AG04449 (cell line): Measurements from ENCODE around the gene SDHAF3.

ENCODE experiments used
- CTCF ChIA-PET: fragments of 350-600 bp; formaldehyde crosslinking; extraction: SDS; loops from one replicate; lab custom pipeline; 2021; ENCODE audit warnings: antibody characterized with exemption; lab: Yijun Ruan, JAX
- POLR2A ChIA-PET: fragments of 400-600, 350-600 bp; formaldehyde crosslinking; extraction: SDS; loops from one replicate; lab custom pipeline; 2020; ENCODE audit warnings: antibody characterized with exemption, inconsistent platforms; lab: Yijun Ruan, JAX
- DNase-seq: peaks from one replicate; pipeline ENCODE4 v3.0.0-alpha.2; 2010; ENCODE audit warnings: low read depth, low spot score
- H3K4me3 ChIP-seq: 2 replicates; pipeline ENCODE4 v1.5.1; 2011; ENCODE audit warnings: low read depth, mild to moderate bottlenecking, control low read depth, low read length
- TF ChIP-seq, protein P1 (sequence below): IDR thresholded peaks from one replicate; pipeline ENCODE4 v1.5.1; 2011; ENCODE audit warnings: mild to moderate bottlenecking, moderate library complexity, low read length, control low read depth, inconsistent platforms; ENCODE audit not compliant: insufficient read depth; ENCODE audit errors: missing control alignments

The SDHAF3 gene

DNA sequence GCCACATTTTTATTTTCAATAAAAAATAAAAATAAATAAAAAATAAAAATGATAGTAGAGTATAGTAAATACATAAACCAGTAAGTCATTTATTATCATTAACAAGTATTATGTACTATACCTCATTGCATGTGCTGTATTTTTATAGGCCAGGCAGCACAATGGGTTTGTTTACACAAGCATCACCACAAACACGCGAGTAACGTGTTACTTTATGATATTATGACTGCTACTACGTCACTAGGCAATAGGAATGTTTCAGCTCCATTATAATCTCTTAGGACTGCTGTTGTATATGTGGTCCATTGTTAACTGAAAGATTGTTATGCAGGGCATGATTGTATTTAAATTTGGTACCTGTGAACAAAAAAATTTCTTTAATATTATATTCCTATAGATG is 20.8 kb upstream of the SDHAF3 start:
- TF ChIP-seq, protein P1, sequence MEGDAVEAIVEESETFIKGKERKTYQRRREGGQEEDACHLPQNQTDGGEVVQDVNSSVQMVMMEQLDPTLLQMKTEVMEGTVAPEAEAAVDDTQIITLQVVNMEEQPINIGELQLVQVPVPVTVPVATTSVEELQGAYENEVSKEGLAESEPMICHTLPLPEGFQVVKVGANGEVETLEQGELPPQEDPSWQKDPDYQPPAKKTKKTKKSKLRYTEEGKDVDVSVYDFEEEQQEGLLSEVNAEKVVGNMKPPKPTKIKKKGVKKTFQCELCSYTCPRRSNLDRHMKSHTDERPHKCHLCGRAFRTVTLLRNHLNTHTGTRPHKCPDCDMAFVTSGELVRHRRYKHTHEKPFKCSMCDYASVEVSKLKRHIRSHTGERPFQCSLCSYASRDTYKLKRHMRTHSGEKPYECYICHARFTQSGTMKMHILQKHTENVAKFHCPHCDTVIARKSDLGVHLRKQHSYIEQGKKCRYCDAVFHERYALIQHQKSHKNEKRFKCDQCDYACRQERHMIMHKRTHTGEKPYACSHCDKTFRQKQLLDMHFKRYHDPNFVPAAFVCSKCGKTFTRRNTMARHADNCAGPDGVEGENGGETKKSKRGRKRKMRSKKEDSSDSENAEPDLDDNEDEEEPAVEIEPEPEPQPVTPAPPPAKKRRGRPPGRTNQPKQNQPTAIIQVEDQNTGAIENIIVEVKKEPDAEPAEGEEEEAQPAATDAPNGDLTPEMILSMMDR, result no peak
- POLR2A ChIA-PET, result no interaction called here
- CTCF ChIA-PET, result no interaction called here

DNA sequence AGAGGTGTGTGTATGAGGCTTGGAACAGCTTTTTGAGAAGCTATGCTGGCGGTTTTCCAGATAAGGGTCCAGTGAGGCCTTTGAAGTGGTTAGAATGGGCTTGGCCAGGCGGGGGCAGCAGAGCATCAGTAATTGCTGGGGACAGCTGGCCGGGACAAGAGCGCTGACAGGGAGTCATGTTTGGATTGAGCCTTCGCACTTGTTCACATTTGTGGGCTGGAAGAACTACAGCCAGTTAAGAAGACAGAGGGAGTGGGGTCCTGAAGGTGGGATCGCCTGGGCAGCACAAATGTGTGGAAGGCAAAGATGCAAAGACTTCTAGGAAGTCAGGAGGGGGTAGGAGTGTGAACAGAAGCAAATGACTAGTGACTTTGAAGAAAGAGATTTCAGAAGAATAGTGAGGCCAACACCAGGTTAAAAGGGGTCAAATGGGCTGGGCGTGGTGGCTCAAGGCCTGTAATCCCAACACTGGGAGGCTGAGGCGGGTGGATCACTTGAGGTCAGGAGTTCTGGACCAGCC is 12.7 kb upstream of the SDHAF3 start:
- CTCF ChIA-PET, result interaction anchor here (0.7 to 3.7 kb wide), 10 partner anchors 8 to 740 kb away, joined by 3 to 41 read pairs (median 6); partner anchors contain the start of gene SDHAF3
- POLR2A ChIA-PET, result no interaction called here
- no peak for DNase-seq
- H3K4me3 ChIP-seq, result no peak overlapping the region
- TF ChIP-seq, protein P1, result peak; percentile 69

More for the DNA sequence above, 20.8 kb upstream of the SDHAF3 start:
- H3K4me3 ChIP-seq, result no peak overlapping the region
- DNase-seq, result no peak

DNA sequence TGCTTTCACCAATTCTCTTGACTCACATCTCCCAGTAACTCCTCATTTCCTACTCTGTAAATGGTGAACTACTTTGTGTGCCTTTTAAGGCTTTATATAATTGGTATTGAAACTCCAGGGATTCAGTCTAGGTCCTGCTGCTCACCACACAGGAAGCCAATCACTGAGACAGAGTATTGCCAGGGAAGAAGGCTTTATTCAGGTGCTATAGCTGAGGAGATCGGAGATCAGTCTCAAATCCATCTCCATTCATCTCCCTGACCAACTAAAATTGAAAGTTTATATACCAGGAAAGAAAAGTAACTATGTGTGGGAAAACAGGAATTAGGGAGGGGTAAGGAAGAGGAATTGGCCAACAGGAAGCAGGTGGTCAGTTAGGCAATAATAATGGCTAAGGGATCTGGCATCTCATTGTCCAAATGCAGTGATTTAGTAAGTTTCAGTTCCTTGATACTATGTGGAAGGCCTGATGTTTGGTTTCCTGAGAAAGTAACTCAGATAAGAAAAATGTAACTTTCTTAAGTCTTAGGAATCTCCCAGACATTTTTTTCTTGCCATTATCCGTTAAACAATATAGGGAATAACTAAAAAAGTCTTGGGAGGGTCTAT is 10.2 kb upstream of the SDHAF3 start:
- CTCF ChIA-PET, result interaction anchor here (1.0 to 3.7 kb wide), 3 partner anchors 10 to 729 kb away, joined by 3 to 34 read pairs (median 6); partner anchors contain the start of gene SDHAF3
- no peak for DNase-seq
- TF ChIP-seq, protein P1, result no peak
- H3K4me3 ChIP-seq, result no peak overlapping the region
- POLR2A ChIA-PET, result interaction anchor here (1.2 kb wide), 1 partner anchor 10 kb away, joined by 3 read pairs; the partner anchor contains the start of gene SDHAF3

DNA sequence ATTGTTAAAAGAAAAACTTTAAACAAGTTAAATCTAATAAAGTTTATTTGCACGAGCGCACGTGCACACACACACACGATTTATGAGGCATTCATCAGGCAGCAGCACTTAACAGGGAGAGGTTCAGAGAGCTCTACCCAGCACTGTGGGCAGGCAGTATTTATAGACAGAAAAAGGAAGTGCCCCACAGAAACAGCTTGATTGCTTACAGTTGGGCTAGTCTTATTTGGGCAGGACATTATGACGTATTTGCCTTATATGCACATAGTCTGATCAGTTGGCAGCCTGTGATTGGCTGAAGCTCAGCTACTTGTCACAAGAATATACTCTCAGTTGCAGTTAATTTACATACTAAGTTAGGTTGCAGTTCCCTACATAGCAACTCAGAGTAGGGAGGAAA is 1.2 kb upstream of the SDHAF3 start:
- no peak for DNase-seq
- H3K4me3 ChIP-seq, result no peak overlapping the region
- TF ChIP-seq, protein P1, result no peak
- POLR2A ChIA-PET, result interaction anchor here (2.4 kb wide), 1 partner anchor 756 kb away, joined by 8 read pairs; the partner anchor contains the start of gene ASNS
- CTCF ChIA-PET, result interaction anchor here (1.4 to 5.2 kb wide), 6 partner anchors 8 to 728 kb away, joined by 6 to 41 read pairs (median 8); no protein-coding TSS in a partner anchor

DNA sequence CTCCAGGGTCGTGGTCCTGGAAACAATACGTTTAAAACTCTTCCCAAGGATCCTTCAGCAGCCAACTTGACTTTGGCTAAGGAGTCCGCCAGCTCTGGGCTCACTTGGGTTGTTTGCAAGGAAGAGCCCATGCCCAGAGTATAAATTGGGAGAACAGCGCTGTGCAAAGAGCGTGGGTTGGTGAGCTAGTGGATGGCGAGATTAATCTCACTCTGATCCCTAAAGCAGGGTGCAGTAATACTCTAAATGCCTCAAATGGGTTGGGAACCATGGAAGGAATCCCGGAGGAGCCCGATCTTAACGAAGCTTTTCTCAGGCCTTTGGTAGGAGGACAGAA is 495 bp upstream of the SDHAF3 start:
- CTCF ChIA-PET, result interaction anchor here (1.2 to 5.2 kb wide), 10 partner anchors 9 to 731 kb away, joined by 3 to 41 read pairs (median 6); no protein-coding TSS in a partner anchor
- TF ChIP-seq, protein P1, result no peak
- no peak for DNase-seq
- POLR2A ChIA-PET, result interaction anchor here (1.6 to 2.4 kb wide), 2 partner anchors 11 to 755 kb away, joined by 3 to 8 read pairs; partner anchors contain the start of gene ASNS
- H3K4me3 ChIP-seq, result peak overlapping the region; percentile 97
